ENCODE data around the gene EXTL1. TPM values are rescaled to one million over a fixed set of nuclear protein-coding genes. Genes with fewer than 3 reads are reported as not detected.

Gene EXTL1
- total and polyA plus RNA-seq, 10 of the 15 experiments (the other 5 are each of a cell fraction or from before 2014, with no cell fraction given): not detected

DNA sequence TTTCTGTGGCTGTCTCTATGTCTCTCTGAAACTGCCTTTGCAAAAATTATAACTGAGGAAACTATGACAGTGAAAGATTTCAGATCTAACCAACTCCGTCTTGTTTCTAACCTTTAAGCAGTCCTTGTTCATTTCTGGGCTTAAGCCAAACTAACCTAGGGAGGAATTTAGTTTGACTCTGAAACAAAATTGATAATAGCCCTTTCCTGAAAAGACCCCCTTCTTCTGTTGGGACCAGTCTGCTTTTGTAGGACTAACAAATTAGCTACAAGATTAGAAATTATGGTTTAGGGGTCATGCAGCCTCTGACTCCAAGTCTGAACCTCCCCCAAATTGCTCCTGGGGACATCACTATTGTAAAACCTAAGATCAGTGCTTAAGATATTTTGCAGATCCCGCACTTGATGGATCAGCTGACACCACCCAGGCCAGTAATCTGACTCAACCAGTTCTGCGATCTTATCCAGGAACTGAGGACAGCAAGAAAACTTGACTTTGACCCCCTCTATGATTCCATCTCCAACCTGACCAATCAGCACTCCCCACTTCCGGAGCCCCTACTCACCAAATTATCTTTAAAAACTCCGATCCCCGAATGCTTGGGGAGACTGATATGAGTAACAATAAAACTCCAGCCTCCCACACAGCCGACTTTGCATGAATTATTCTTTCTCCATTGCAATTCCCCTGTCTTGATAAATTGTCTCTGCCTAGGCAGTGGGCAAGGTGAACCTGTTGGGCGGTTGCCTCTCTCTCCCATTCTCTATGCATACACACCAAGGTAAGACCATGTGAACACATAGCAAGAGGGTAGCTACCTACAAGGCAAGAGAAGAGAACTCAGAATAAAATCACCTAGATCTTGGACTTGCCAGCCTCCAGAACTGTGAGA lies 57.0 kb downstream of the EXTL1 start:
- no peak overlapping the region for H2AFZ ChIP-seq (ENCODE audit: control insufficient read depth, low read depth, low read length)
- H4K20me1 ChIP-seq (ENCODE audit: control insufficient read depth, insufficient read depth): no peaks in the 10 kb centered on the region
- no TSS peak for BruUV-seq (replicated peaks)
- no peak overlapping the region for H3K4me2 ChIP-seq (ENCODE audit: control insufficient read depth, insufficient read depth)
- H3K9me3 ChIP-seq (replicated peaks; ENCODE audit: control insufficient read depth, insufficient read depth, low read length): no peaks in the 10 kb centered on the region
- intact Hi-C loops (cut with micrococcal nuclease; ENCODE audit: unreplicated experiment) (no loop called here), in situ Hi-C loops (cut with MboI) (no loop called here)
- ChIA-PET CTCF (interaction anchor here (0.6 to 1.2 kb wide), 2 partner anchors 66 to 965 kb away, joined by 3 read pairs; no protein-coding TSS in a partner anchor), SMC1A (ENCODE audit: uncharacterized antibody, unreplicated experiment) (no interaction called here), RAD21 (ENCODE audit: unreplicated experiment) (no interaction called here), POLR2A (interaction anchor here (0.5 kb wide), 1 partner anchor 778 kb away, joined by 4 read pairs; no protein-coding TSS in a partner anchor)
- H3K27me3 ChIP-seq (replicated peaks in 1 of 2; ENCODE audit: control insufficient read depth in 2 of 2, insufficient read depth in 2 of 2, low read length in 1 of 2): no peaks in the 10 kb centered on the region; a peak in 2 of 4 replicates
- H3K36me3 ChIP-seq (ENCODE audit: control insufficient read depth in 2 of 2, insufficient read depth in 2 of 2, low read length in 1 of 2): no peaks in the 10 kb centered on the region
- ATAC-seq (no peak), FAIRE-seq (no peak), DNase-seq (ENCODE audit: low read depth, low spot score) (no peak)
- H3K4me3 ChIP-seq: no peak overlapping the region
- no peaks in the 10 kb centered on the region for H3K79me2 ChIP-seq (ENCODE audit: control insufficient read depth, insufficient read depth, low read length)
- 28% methylated on average over 8 of the region's 8 CpGs for WGBS (ENCODE audit: insufficient coverage, insufficient replicate concordance, low lambda C conversion rate, missing lambda C conversion rate)
- no peak overlapping the region for H3K27ac ChIP-seq (ENCODE audit: control insufficient read depth, insufficient read depth)
- no peak overlapping the region for H3K9ac ChIP-seq (ENCODE audit: control insufficient read depth, insufficient read depth, low read length)
- no peaks in the 10 kb centered on the region for H3K4me1 ChIP-seq (ENCODE audit: control insufficient read depth, insufficient read depth, low read length)
- TF ChIP-seq RAD21 (IDR thresholded peaks at IDR 0.05; ENCODE audit: insufficient read depth, low read depth, low read length) (no peak), YY1 (IDR thresholded peaks at IDR 0.05; ENCODE audit: low read depth, low read length) (no peak), IKZF2 (IDR thresholded peaks at IDR 0.05) (no peak), ZNF274 (IDR thresholded peaks at IDR 0.05; ENCODE audit: insufficient read depth, insufficient read length) (no peak), SPI1 (IDR thresholded peaks at IDR 0.05; ENCODE audit: borderline replicate concordance, insufficient read depth, low read depth, low read length) (no peak), ASH2L (IDR thresholded peaks at IDR 0.05; ENCODE audit: borderline replicate concordance, low read depth) (no peak), MTA2 (IDR thresholded peaks at IDR 0.05; ENCODE audit: low read depth) (no peak), POLR2AphosphoS5 (IDR thresholded peaks at IDR 0.05; ENCODE audit: low read length) (no peak)
- TF ChIP-seq, protein P1, sequence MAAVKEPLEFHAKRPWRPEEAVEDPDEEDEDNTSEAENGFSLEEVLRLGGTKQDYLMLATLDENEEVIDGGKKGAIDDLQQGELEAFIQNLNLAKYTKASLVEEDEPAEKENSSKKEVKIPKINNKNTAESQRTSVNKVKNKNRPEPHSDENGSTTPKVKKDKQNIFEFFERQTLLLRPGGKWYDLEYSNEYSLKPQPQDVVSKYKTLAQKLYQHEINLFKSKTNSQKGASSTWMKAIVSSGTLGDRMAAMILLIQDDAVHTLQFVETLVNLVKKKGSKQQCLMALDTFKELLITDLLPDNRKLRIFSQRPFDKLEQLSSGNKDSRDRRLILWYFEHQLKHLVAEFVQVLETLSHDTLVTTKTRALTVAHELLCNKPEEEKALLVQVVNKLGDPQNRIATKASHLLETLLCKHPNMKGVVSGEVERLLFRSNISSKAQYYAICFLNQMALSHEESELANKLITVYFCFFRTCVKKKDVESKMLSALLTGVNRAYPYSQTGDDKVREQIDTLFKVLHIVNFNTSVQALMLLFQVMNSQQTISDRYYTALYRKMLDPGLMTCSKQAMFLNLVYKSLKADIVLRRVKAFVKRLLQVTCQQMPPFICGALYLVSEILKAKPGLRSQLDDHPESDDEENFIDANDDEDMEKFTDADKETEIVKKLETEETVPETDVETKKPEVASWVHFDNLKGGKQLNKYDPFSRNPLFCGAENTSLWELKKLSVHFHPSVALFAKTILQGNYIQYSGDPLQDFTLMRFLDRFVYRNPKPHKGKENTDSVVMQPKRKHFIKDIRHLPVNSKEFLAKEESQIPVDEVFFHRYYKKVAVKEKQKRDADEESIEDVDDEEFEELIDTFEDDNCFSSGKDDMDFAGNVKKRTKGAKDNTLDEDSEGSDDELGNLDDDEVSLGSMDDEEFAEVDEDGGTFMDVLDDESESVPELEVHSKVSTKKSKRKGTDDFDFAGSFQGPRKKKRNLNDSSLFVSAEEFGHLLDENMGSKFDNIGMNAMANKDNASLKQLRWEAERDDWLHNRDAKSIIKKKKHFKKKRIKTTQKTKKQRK (IDR thresholded peaks at IDR 0.05; ENCODE audit: low read depth, low read length): no peak
- TF ChIP-seq, protein P2, sequence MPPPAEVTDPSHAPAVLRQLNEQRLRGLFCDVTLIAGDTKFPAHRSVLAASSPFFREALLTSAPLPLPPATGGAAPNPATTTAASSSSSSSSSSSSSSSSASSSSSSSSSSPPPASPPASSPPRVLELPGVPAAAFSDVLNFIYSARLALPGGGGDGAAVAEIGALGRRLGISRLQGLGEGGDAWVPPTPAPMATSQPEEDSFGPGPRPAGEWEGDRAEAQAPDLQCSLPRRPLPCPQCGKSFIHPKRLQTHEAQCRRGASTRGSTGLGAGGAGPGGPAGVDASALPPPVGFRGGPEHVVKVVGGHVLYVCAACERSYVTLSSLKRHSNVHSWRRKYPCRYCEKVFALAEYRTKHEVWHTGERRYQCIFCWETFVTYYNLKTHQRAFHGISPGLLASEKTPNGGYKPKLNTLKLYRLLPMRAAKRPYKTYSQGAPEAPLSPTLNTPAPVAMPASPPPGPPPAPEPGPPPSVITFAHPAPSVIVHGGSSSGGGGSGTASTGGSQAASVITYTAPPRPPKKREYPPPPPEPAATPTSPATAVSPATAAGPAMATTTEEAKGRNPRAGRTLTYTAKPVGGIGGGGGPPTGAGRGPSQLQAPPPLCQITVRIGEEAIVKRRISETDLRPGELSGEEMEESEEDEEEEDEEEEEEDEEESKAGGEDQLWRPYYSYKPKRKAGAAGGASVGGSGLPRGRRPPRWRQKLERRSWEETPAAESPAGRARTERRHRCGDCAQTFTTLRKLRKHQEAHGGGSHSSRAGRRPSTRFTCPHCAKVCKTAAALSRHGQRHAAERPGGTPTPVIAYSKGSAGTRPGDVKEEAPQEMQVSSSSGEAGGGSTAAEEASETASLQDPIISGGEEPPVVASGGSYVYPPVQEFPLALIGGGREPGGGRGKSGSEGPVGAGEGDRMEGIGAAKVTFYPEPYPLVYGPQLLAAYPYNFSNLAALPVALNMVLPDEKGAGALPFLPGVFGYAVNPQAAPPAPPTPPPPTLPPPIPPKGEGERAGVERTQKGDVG (CRISPR knock-in tag; IDR thresholded peaks at IDR 0.05): no peak
- TF ChIP-seq, protein P3, sequence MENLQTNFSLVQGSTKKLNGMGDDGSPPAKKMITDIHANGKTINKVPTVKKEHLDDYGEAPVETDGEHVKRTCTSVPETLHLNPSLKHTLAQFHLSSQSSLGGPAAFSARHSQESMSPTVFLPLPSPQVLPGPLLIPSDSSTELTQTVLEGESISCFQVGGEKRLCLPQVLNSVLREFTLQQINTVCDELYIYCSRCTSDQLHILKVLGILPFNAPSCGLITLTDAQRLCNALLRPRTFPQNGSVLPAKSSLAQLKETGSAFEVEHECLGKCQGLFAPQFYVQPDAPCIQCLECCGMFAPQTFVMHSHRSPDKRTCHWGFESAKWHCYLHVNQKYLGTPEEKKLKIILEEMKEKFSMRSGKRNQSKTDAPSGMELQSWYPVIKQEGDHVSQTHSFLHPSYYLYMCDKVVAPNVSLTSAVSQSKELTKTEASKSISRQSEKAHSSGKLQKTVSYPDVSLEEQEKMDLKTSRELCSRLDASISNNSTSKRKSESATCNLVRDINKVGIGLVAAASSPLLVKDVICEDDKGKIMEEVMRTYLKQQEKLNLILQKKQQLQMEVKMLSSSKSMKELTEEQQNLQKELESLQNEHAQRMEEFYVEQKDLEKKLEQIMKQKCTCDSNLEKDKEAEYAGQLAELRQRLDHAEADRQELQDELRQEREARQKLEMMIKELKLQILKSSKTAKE (IDR thresholded peaks at IDR 0.05; ENCODE audit: low read depth, poor library complexity, severe bottlenecking): no peak
- TF ChIP-seq, protein P4, sequence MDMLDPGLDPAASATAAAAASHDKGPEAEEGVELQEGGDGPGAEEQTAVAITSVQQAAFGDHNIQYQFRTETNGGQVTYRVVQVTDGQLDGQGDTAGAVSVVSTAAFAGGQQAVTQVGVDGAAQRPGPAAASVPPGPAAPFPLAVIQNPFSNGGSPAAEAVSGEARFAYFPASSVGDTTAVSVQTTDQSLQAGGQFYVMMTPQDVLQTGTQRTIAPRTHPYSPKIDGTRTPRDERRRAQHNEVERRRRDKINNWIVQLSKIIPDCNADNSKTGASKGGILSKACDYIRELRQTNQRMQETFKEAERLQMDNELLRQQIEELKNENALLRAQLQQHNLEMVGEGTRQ (IDR thresholded peaks at IDR 0.05; ENCODE audit: borderline replicate concordance, low read depth, low read length): no peak

Measured in GM12878 (cell line).